Astrocyte (in vitro differentiated cells and primary cell): ENCODE measurements around the gene MYO1B.

Experiments used
- EZH2 ChIP-seq: IDR thresholded peaks from 2 replicates; pipeline ENCODE4 v1.6.1; 2012; ENCODE audit warnings: mild to moderate bottlenecking, low read length, inconsistent platforms; ENCODE audit not compliant: insufficient read depth
- TF ChIP-seq, protein P1 (sequence below): IDR thresholded peaks from 2 replicates; pipeline ENCODE4 v1.5.1; 2011; ENCODE audit warnings: low read depth, mild to moderate bottlenecking, inconsistent platforms, low read length, moderate library complexity; ENCODE audit not compliant: insufficient read depth

DNA sequence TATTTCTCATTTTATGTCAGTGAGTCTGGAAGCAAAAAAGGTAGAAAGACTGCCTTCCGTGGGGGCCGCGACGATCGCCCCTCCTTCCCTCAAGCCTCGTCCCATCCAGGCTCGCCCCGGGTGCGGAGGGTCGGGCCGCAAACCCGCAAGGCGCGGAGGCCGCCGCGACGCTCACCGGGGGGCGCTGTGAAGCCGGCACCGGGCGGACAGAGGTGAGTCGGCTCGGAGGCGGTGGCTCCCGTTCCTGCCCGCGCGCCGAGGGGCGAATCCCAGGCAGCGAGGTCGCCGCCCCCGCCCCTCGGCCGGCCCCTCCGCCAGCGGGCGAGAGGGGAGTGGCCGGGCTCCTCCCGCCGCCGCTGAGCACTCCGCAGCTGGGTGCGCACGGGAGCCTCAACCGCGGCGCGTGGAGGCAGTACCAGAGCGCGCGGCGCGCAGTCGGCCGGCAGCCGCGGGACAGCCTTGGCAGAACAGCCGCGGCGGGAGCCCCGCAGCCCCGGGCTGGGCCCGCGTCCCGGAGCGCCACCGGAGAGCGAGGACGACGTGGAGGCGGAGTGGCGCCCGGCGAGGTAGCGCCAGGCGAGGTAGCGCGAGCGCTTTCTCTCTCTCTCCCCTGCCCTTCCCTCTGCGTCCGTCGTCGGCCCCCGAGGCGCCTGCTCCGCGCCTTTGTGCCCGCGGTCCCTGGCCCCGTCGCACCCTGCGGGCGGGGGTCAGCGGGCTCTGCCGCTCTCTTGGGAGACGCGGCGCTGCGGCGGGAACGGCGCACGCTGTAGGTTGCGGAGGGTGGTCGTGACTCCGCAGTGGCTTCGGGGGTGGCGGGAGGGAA, at the start of gene MYO1B:
- TF ChIP-seq, protein P1, sequence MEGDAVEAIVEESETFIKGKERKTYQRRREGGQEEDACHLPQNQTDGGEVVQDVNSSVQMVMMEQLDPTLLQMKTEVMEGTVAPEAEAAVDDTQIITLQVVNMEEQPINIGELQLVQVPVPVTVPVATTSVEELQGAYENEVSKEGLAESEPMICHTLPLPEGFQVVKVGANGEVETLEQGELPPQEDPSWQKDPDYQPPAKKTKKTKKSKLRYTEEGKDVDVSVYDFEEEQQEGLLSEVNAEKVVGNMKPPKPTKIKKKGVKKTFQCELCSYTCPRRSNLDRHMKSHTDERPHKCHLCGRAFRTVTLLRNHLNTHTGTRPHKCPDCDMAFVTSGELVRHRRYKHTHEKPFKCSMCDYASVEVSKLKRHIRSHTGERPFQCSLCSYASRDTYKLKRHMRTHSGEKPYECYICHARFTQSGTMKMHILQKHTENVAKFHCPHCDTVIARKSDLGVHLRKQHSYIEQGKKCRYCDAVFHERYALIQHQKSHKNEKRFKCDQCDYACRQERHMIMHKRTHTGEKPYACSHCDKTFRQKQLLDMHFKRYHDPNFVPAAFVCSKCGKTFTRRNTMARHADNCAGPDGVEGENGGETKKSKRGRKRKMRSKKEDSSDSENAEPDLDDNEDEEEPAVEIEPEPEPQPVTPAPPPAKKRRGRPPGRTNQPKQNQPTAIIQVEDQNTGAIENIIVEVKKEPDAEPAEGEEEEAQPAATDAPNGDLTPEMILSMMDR: no peak
- no peak for TF ChIP-seq EZH2
